NCI-H128 (cell line): ENCODE measurements around the gene SLCO3A1.
"Not testable (repeated sequence)": the region's sequence is repeated elsewhere in the genome, so short reads cannot be mapped to it uniquely, and the experiment has no call there.

Source experiments
- DNase-seq: peaks from one replicate; lab custom pipeline; 2025; ENCODE audit not compliant: unreplicated experiment; lab: John Stamatoyannopoulos, UW

SLCO3A1 gene

GRCh38 chr15:91961357-91961756, 107.8 kb downstream of the SLCO3A1 start:
- DNase-seq: no peak

GRCh38 chr15:91963747-91964146, 110.2 kb downstream of the SLCO3A1 start:
- DNase-seq: not testable (repeated sequence)

GRCh38 chr15:91965501-91966193, 112.1 kb downstream of the SLCO3A1 start:
- no peak for DNase-seq

- DNase-seq: no peak
Measured at GRCh38 chr15:91966194-91966552, 112.7 kb downstream of the SLCO3A1 start.

GRCh38 chr15:91967935-91968606, 114.6 kb downstream of the SLCO3A1 start:
- DNase-seq: no peak

- DNase-seq: no peak
Measured at GRCh38 chr15:91968610-91969009, 115.1 kb downstream of the SLCO3A1 start.

GRCh38 chr15:91970142-91970541, 116.6 kb downstream of the SLCO3A1 start:
- DNase-seq: no peak

GRCh38 chr15:91973481-91973880, 120.0 kb downstream of the SLCO3A1 start:
- no peak for DNase-seq

GRCh38 chr15:91974321-91974720, 120.8 kb downstream of the SLCO3A1 start:
- DNase-seq: no peak

- no peak for DNase-seq
Measured at GRCh38 chr15:91975241-91975978, 121.9 kb downstream of the SLCO3A1 start.

GRCh38 chr15:91976966-91977365, 123.5 kb downstream of the SLCO3A1 start:
- no peak for DNase-seq

- DNase-seq: no peak
Measured at GRCh38 chr15:91980502-91981267, 127.2 kb downstream of the SLCO3A1 start.

- DNase-seq: no peak
Measured at GRCh38 chr15:91981821-91982800, 128.6 kb downstream of the SLCO3A1 start.

- no peak for DNase-seq
Measured at GRCh38 chr15:91983729-91984340, 130.3 kb downstream of the SLCO3A1 start.

GRCh38 chr15:91985297-91985696, 131.8 kb downstream of the SLCO3A1 start:
- DNase-seq: no peak

- DNase-seq: no peak
Measured at GRCh38 chr15:91988071-91988470, 134.6 kb downstream of the SLCO3A1 start.

- DNase-seq: no peak
Measured at GRCh38 chr15:91988655-91989054, 135.1 kb downstream of the SLCO3A1 start.

GRCh38 chr15:91989821-91990220, 136.3 kb downstream of the SLCO3A1 start:
- DNase-seq: no peak

GRCh38 chr15:91992945-91993344, 139.4 kb downstream of the SLCO3A1 start:
- no peak for DNase-seq

- DNase-seq: no peak
Measured at GRCh38 chr15:91995146-91995545, 141.6 kb downstream of the SLCO3A1 start.
